HEK293T (cell line): ENCODE measurements around the gene PCDH10.
"Not testable (repeated sequence)": the region's sequence is repeated elsewhere in the genome, so short reads cannot be mapped to it uniquely, and the experiment has no call there.

Source experiments
- CTCF ChIA-PET: fragments of 350-600 bp; formaldehyde crosslinking; extraction: SDS; loops from one replicate; lab custom pipeline; 2021; ENCODE audit warnings: antibody characterized with exemption, inconsistent platforms; lab: Yijun Ruan, JAX
- POLR2A ChIA-PET: fragments of 350-600 bp; formaldehyde crosslinking; extraction: SDS; loops from one replicate; lab custom pipeline; 2020; ENCODE audit warnings: antibody characterized with exemption, inconsistent platforms; lab: Yijun Ruan, JAX
- DNase-seq: peaks from one replicate; pipeline ENCODE4 v3.0.0; 2012; ENCODE audit warnings: mixed read lengths; ENCODE audit errors: extremely low spot score
- ARNT ChIP-seq: fragments of 450-650 bp; IDR thresholded peaks from 2 replicates; pipeline ENCODE4 v1.6.1; 2017; ENCODE audit warnings: mild to moderate bottlenecking
- BHLHE40 ChIP-seq: fragments of 450-650 bp; IDR thresholded peaks from 2 replicates; pipeline ENCODE4 v1.6.1; 2016; ENCODE audit warnings: mild to moderate bottlenecking, moderate library complexity, borderline replicate concordance
- CTBP1 ChIP-seq: fragments of 450-650 bp; IDR thresholded peaks from 2 replicates; pipeline ENCODE4 v1.6.1; 2016; ENCODE audit warnings: borderline replicate concordance
- ELF4 ChIP-seq: fragments of 450-650 bp; IDR thresholded peaks from 2 replicates; pipeline ENCODE4 v1.6.1; 2017; ENCODE audit warnings: antibody characterized with exemption
- FOXA1 ChIP-seq: fragments of 450-650 bp; IDR thresholded peaks from 2 replicates; pipeline ENCODE4 v1.6.1; 2016; ENCODE audit warnings: mild to moderate bottlenecking
- FOXK2 ChIP-seq: fragments of 450-650 bp; IDR thresholded peaks from 2 replicates; pipeline ENCODE4 v1.6.1; 2016; ENCODE audit warnings: mild to moderate bottlenecking
- FOXM1 ChIP-seq: fragments of 450-650 bp; IDR thresholded peaks from 2 replicates; pipeline ENCODE4 v1.6.1; 2017; ENCODE audit warnings: mild to moderate bottlenecking, borderline replicate concordance
- L3MBTL2 ChIP-seq: fragments of 450-650 bp; conservative IDR thresholded peaks from 2 replicates; pipeline ENCODE4 v1.6.1; 2016; ENCODE audit warnings: mild to moderate bottlenecking
- LEF1 ChIP-seq: fragments of 450-650 bp; IDR thresholded peaks from 2 replicates; pipeline ENCODE4 v1.6.1; 2017; ENCODE audit warnings: mild to moderate bottlenecking, borderline replicate concordance
- NFRKB ChIP-seq: fragments of 450-650 bp; IDR thresholded peaks from 2 replicates; pipeline ENCODE4 v1.6.1; 2016; ENCODE audit warnings: mild to moderate bottlenecking, moderate library complexity
- PKNOX1 ChIP-seq: fragments of 450-650 bp; IDR thresholded peaks from 2 replicates; pipeline ENCODE4 v1.6.1; 2016
- SP1 ChIP-seq: fragments of 450-650 bp; IDR thresholded peaks from 2 replicates; pipeline ENCODE4 v1.6.1; 2017
- SUZ12 ChIP-seq: fragments of 450-650 bp; IDR thresholded peaks from 2 replicates; pipeline ENCODE4 v1.6.1; 2016; ENCODE audit warnings: mild to moderate bottlenecking
- TARDBP ChIP-seq: fragments of 450-650 bp; IDR thresholded peaks from 2 replicates; pipeline ENCODE4 v1.6.1; 2016
- ZNF384 ChIP-seq: fragments of 450-650 bp; IDR thresholded peaks from 2 replicates; pipeline ENCODE4 v1.6.1; 2016

PCDH10 gene

GRCh38 chr4:133189147-133189517, 40.0 kb downstream of the PCDH10 start:
- DNase-seq = no peak
- POLR2A ChIA-PET = no interaction called here
- CTCF ChIA-PET = interaction anchor here (0.6 kb wide), 1 partner anchor 186 kb away, joined by 4 read pairs; no protein-coding TSS in a partner anchor
- TF ChIP-seq FOXK2 (no peak), BHLHE40 (no peak), ARNT (no peak), SP1 (no peak), ZNF384 (no peak), ELF4 (no peak), FOXA1 (no peak), NFRKB (no peak), FOXM1 (no peak), PKNOX1 (no peak), L3MBTL2 (no peak)

- CTCF ChIA-PET = no interaction called here
- POLR2A ChIA-PET = no interaction called here
- DNase-seq = peak; percentile 28
- TF ChIP-seq ARNT (peak; percentile 13; the same call in 1 of the 2 replicates), CTBP1 (0 out of 2 replicates have a peak, but pooled peaks have one; percentile 17), L3MBTL2 (no peak), PKNOX1 (peak; percentile 85)
Observed at GRCh38 chr4:133190098-133190497, 41.0 kb downstream of the PCDH10 start.

- ChIA-PET CTCF (no interaction called here), POLR2A (no interaction called here)
- TF ChIP-seq NFRKB (no peak), SP1 (no peak), CTBP1 (no peak), PKNOX1 (no peak), SUZ12 (no peak)
- no peak for DNase-seq
Observed at GRCh38 chr4:133208694-133209285, 59.7 kb downstream of the PCDH10 start.

- ChIA-PET POLR2A (no interaction called here), CTCF (no interaction called here)
- TF ChIP-seq SP1 (no peak), FOXA1 (no peak), L3MBTL2 (no peak), LEF1 (no peak), ZNF384 (no peak), NFRKB (no peak), ARNT (no peak), CTBP1 (no peak), PKNOX1 (no peak), ELF4 (no peak), FOXM1 (no peak), TARDBP (no peak), SUZ12 (no peak), BHLHE40 (no peak), FOXK2 (no peak)
- DNase-seq = no peak
Observed at GRCh38 chr4:133233922-133234321, 84.8 kb downstream of the PCDH10 start.

- DNase-seq, CTCF ChIA-PET, POLR2A ChIA-PET: not testable (repeated sequence)
Observed at GRCh38 chr4:133240451-133240850, 91.4 kb downstream of the PCDH10 start.
